Measurements from ENCODE around the gene NUPR1. TPM values are rescaled to one million over a fixed set of nuclear protein-coding genes. Genes with fewer than 3 reads are reported as not detected.
"Not testable (repeated sequence)": the region's sequence is repeated elsewhere in the genome, so short reads cannot be mapped to it uniquely, and the experiment has no call there.

The NUPR1 gene
- total RNA-seq, 1 experiment from 2014 or later = 0.19 TPM

DNA sequence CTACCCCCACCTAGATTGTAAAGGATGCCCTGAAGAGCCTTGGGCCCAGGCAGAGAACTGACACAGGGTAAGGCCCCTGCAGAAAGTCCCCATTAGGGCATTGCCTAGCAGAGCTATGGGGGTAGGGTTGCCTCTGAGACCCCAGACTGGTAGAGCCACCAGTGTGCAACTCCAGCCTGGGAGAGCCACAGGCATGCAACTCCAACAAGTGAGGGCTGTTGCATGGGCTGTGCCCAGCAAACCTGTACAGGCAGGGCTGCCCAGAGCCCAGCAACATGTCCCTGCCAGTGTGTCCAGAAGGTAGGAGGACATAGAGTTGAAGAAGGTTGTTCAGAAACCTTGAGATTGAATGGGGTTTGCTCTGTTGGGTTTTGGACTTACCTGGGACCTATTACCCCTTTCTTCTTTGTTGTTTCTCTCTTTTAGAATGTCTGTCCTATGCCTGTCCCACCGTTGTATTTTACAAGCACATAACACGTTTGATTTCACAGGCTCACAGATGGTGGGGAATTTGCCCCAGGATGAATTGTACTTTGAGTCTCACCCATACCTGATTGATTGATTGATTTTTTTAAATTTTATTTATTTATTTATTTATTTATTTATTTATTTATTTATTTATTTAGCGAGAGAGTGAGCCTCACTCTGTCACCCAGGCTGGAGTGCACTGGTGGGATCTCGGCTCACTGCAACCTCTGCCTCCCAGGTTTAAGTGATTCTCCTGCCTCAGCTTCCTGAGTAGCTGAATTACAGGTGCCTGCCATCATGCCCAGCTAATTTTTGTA is 31.4 kb upstream of the NUPR1 start:
- no peak overlapping the region for H3K27ac ChIP-seq (ENCODE audit: low read depth, low read length, poor library complexity, severe bottlenecking)
- POLR2A ChIA-PET (ENCODE audit: low non-redundant PET) = no interaction called here
- CTCF ChIA-PET = no interaction called here
- H3K9me3 ChIP-seq (ENCODE audit: low read depth, low read length, poor library complexity, severe bottlenecking) = peaks cover 8% of the 10 kb centered on the region
- no peaks in the 10 kb centered on the region for H3K27me3 ChIP-seq (replicated peaks; ENCODE audit: insufficient read depth, low read depth, low read length, poor library complexity)
- DNase-seq (ENCODE audit: low spot score) = no peak
- no peak overlapping the region for H3K4me3 ChIP-seq (ENCODE audit: low read depth, low read length, poor library complexity, severe bottlenecking)
- intact Hi-C loops (cut with micrococcal nuclease; ENCODE audit: unreplicated experiment) = no loop called here
- TF ChIP-seq, protein P1, sequence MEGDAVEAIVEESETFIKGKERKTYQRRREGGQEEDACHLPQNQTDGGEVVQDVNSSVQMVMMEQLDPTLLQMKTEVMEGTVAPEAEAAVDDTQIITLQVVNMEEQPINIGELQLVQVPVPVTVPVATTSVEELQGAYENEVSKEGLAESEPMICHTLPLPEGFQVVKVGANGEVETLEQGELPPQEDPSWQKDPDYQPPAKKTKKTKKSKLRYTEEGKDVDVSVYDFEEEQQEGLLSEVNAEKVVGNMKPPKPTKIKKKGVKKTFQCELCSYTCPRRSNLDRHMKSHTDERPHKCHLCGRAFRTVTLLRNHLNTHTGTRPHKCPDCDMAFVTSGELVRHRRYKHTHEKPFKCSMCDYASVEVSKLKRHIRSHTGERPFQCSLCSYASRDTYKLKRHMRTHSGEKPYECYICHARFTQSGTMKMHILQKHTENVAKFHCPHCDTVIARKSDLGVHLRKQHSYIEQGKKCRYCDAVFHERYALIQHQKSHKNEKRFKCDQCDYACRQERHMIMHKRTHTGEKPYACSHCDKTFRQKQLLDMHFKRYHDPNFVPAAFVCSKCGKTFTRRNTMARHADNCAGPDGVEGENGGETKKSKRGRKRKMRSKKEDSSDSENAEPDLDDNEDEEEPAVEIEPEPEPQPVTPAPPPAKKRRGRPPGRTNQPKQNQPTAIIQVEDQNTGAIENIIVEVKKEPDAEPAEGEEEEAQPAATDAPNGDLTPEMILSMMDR (conservative IDR thresholded peaks at IDR 0.05; ENCODE audit: low read depth, low read length) = no peak
- TF ChIP-seq EZH2 (IDR thresholded peaks at IDR 0.05; ENCODE audit: borderline replicate concordance, low read depth, low read length, poor library complexity, severe bottlenecking) = no peak
- no TSS peak for BruUV-seq (replicated peaks)
- H3K36me3 ChIP-seq (ENCODE audit: insufficient read depth, low read length, poor library complexity, severe bottlenecking) = peaks cover 2% of the 10 kb centered on the region
- no peaks in the 10 kb centered on the region for H3K4me1 ChIP-seq (ENCODE audit: insufficient read depth, low read length, poor library complexity, severe bottlenecking)

DNA sequence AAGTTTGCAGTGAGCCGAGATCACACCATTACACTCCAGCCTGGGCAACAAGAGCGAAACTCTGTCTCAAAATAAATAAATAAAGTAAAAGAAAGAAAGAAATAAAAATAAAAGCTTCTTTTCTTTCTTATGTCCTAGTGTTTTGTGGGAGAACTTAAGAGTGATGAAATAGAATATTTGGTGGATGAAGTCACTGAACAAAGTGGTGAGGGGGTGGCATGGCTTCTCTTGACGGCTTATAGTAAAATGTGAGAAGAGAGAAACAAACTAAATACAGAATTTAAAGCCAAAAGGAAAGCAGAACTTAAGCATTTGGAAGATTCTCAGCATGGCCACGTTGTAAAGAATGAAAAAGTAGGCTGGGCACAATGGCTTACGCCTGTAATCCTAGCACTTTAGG is 30.2 kb upstream of the NUPR1 start:
- Histone ChIP-seq H3K36me3 (ENCODE audit: insufficient read depth, low read length, poor library complexity, severe bottlenecking) (peaks cover 2% of the 10 kb centered on the region), H3K9me3 (ENCODE audit: low read depth, low read length, poor library complexity, severe bottlenecking) (peaks cover 8% of the 10 kb centered on the region), H3K4me3 (ENCODE audit: low read depth, low read length, poor library complexity, severe bottlenecking) (no peak overlapping the region), H3K27ac (ENCODE audit: low read depth, low read length, poor library complexity, severe bottlenecking) (no peak overlapping the region), H3K4me1 (ENCODE audit: insufficient read depth, low read length, poor library complexity, severe bottlenecking) (no peaks in the 10 kb centered on the region), H3K27me3 (replicated peaks; ENCODE audit: insufficient read depth, low read depth, low read length, poor library complexity) (no peaks in the 10 kb centered on the region)
- BruUV-seq (replicated peaks) = no TSS peak
- DNase-seq (ENCODE audit: low spot score) = no peak
- POLR2A ChIA-PET (ENCODE audit: low non-redundant PET) = no interaction called here
- CTCF ChIA-PET = no interaction called here
- TF ChIP-seq, protein P1 (conservative IDR thresholded peaks at IDR 0.05; ENCODE audit: low read depth, low read length) = no peak
- TF ChIP-seq EZH2 (IDR thresholded peaks at IDR 0.05; ENCODE audit: borderline replicate concordance, low read depth, low read length, poor library complexity, severe bottlenecking) = no peak
- intact Hi-C loops (cut with micrococcal nuclease; ENCODE audit: unreplicated experiment) = no loop called here

DNA sequence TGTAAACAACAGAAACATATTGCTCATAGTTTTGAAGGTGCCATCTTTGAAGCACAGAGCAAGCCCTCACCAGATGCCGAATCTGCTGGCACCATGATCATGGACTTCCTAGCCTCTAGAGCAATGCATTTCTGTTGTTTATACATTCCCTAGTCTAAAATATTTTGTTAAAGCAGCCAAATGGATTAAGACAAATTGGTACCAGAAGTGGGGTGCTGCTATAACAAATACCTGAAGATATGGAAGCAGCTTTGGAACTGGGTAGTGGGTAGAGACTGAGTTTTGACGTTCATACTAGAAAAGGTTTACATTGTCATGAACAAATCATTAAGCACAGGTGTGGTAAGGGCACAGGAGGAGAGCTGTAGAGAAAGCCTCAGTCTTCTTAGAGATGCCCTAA is 28.5 kb upstream of the NUPR1 start:
- POLR2A ChIA-PET (ENCODE audit: low non-redundant PET) = no interaction called here
- TF ChIP-seq EZH2 (IDR thresholded peaks at IDR 0.05; ENCODE audit: borderline replicate concordance, low read depth, low read length, poor library complexity, severe bottlenecking) = no peak
- TF ChIP-seq, protein P1 (conservative IDR thresholded peaks at IDR 0.05; ENCODE audit: low read depth, low read length) = no peak
- Histone ChIP-seq H3K27ac (ENCODE audit: low read depth, low read length, poor library complexity, severe bottlenecking) (no peak overlapping the region), H3K9me3 (ENCODE audit: low read depth, low read length, poor library complexity, severe bottlenecking) (peaks cover 8% of the 10 kb centered on the region), H3K27me3 (replicated peaks; ENCODE audit: insufficient read depth, low read depth, low read length, poor library complexity) (no peaks in the 10 kb centered on the region), H3K4me3 (ENCODE audit: low read depth, low read length, poor library complexity, severe bottlenecking) (no peak overlapping the region), H3K36me3 (ENCODE audit: insufficient read depth, low read length, poor library complexity, severe bottlenecking) (peaks cover 2% of the 10 kb centered on the region), H3K4me1 (ENCODE audit: insufficient read depth, low read length, poor library complexity, severe bottlenecking) (no peaks in the 10 kb centered on the region)
- intact Hi-C loops (cut with micrococcal nuclease; ENCODE audit: unreplicated experiment) = no loop called here
- BruUV-seq (replicated peaks) = no TSS peak
- DNase-seq (ENCODE audit: low spot score) = no peak
- CTCF ChIA-PET = no interaction called here

DNA sequence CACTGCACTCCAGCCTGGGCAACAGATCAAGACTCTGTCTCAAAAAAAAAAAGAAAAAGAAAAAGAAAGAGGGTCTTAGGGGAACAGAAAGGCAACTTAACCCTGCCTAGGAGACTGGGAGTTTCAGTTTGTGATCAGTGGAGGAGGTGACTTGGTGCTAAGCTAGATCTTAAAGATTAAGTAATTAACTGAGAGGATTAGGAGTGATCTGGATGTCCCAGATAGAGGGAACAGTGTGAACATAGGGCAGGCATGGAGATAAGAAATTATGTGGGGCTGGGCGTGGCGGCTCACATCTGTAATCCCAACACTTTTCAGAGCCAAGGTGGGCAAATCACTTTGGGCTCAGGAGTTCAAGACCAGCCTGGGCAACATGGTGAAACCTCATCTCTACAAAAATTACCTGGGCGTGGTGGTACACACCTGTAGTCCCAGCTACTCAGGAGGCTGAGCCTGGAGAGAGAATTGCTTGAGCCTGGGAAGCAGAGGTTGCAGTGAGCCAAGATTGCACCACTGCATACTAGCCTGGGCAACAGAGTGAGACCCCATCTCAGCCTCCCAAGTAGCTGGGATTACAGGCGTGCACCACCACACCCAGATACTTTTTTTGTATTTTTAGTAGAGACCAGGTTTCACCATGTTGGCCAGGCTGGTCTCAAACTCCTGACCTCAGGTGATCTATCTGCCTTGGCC is 27.6 kb upstream of the NUPR1 start:
- DNase-seq (ENCODE audit: low spot score); POLR2A ChIA-PET (ENCODE audit: low non-redundant PET); H3K4me3 ChIP-seq (ENCODE audit: low read depth, low read length, poor library complexity, severe bottlenecking); H3K36me3 ChIP-seq (ENCODE audit: insufficient read depth, low read length, poor library complexity, severe bottlenecking); H3K4me1 ChIP-seq (ENCODE audit: insufficient read depth, low read length, poor library complexity, severe bottlenecking); H3K27ac ChIP-seq (ENCODE audit: low read depth, low read length, poor library complexity, severe bottlenecking); H3K27me3 ChIP-seq (replicated peaks; ENCODE audit: insufficient read depth, low read depth, low read length, poor library complexity); intact Hi-C loops (cut with micrococcal nuclease; ENCODE audit: unreplicated experiment); H3K9me3 ChIP-seq (ENCODE audit: low read depth, low read length, poor library complexity, severe bottlenecking); CTCF ChIA-PET; BruUV-seq (replicated peaks): not testable (repeated sequence)
